ENCODE results near the gene THRB.

GRCh38 chr3:24354230-24354629 lies 140.4 kb downstream of the THRB start:
- no peak for TF ChIP-seq POLR2A (IDR thresholded peaks at IDR 0.05)
- TF ChIP-seq, protein P1, sequence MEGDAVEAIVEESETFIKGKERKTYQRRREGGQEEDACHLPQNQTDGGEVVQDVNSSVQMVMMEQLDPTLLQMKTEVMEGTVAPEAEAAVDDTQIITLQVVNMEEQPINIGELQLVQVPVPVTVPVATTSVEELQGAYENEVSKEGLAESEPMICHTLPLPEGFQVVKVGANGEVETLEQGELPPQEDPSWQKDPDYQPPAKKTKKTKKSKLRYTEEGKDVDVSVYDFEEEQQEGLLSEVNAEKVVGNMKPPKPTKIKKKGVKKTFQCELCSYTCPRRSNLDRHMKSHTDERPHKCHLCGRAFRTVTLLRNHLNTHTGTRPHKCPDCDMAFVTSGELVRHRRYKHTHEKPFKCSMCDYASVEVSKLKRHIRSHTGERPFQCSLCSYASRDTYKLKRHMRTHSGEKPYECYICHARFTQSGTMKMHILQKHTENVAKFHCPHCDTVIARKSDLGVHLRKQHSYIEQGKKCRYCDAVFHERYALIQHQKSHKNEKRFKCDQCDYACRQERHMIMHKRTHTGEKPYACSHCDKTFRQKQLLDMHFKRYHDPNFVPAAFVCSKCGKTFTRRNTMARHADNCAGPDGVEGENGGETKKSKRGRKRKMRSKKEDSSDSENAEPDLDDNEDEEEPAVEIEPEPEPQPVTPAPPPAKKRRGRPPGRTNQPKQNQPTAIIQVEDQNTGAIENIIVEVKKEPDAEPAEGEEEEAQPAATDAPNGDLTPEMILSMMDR (IDR thresholded peaks at IDR 0.05) = no peak

All from heart left ventricle (tissue), 13 donors.